HG03565 (cell line): Measurements from ENCODE around the gene PHETA2.

Experiments used
- ATAC-seq: cut with Tn5 transposase; IDR thresholded peaks from one replicate; pipeline ENCODE4 v1.9.1; 2021; ENCODE audit warnings: mild to moderate bottlenecking, moderate library complexity; ENCODE audit not compliant: unreplicated experiment

PHETA2 gene, protein sequence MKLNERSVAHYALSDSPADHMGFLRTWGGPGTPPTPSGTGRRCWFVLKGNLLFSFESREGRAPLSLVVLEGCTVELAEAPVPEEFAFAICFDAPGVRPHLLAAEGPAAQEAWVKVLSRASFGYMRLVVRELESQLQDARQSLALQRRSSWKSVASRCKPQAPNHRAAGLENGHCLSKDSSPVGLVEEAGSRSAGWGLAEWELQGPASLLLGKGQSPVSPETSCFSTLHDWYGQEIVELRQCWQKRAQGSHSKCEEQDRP

DNA sequence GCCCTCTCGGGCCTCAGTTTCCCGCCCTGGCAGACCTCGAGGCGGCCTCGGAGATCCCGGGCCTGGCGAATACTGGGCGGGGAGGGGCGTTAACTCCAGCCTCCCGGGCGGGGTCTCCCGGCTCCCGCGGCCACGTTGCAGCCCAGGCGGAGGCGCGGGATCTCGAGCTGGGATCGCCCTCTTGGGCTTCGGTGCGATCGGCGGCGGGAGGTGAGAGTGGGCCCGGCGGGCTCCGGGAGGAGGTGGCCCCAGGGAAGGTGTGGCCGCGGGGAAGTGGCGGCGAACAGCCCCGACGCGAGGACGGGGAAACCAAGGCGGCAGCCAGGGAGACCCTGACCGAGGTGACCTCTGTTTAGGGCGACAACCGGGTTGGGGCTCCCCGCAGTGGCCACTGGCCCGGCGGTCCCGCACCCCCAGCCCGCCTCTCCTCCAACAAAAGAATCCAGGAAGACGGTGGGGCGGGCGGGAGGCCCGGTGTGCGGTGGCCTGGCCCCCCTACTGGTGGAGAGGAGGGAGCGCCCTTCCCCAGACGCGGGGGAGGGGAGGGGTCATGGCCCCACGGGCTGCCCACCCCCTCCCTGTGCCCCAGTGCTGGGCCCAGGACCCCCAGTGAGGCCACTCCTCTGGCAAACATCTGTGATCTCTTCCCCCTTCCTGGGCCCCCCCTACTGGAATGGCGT lies at the start of gene PHETA2:
TSS of gene PHETA2 (plus strand) at position 117 of the 680 bp plus-strand sequence. CDS start 3,046 bp downstream, outside the sequence.
- ATAC-seq: no peak

DNA sequence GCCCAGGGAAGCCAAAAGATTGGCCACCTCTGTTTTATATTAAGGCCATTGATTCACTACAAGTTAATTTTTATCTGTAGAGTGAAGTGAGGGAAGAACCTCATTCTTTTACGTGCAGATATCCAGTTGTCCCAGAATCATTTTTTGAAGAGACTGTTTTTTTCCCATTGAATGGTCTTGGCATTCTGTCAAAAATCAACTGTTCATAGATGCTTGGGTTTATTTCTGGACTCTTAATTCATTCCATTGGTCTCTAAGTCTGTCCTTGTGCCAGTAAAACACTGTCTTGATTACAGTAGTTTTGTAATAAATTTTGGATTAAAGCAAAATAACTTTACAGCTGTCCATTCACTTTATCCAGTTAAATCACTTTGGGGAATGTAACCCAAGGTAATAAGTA lies 48.6 kb upstream of the PHETA2 start:
- ATAC-seq: no peak

DNA sequence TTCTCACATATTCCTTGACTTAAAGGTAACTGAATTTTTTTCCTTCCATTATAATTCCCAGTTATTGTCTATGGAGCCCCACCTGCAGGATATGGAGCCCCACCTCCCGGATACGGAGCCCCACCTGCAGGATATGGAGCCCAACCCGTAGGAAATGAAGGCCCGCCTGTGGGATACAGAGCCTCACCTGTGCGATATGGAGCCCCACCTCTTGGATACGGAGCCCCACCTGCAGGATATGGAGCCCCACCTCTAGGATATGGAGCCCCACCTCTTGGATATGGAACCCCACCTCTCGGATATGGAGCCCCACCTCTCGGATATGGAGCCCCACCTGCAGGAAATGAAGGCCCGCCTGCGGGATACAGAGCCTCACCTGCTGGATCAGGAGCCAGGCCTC lies 47.3 kb upstream of the PHETA2 start:
- ATAC-seq: no peak

DNA sequence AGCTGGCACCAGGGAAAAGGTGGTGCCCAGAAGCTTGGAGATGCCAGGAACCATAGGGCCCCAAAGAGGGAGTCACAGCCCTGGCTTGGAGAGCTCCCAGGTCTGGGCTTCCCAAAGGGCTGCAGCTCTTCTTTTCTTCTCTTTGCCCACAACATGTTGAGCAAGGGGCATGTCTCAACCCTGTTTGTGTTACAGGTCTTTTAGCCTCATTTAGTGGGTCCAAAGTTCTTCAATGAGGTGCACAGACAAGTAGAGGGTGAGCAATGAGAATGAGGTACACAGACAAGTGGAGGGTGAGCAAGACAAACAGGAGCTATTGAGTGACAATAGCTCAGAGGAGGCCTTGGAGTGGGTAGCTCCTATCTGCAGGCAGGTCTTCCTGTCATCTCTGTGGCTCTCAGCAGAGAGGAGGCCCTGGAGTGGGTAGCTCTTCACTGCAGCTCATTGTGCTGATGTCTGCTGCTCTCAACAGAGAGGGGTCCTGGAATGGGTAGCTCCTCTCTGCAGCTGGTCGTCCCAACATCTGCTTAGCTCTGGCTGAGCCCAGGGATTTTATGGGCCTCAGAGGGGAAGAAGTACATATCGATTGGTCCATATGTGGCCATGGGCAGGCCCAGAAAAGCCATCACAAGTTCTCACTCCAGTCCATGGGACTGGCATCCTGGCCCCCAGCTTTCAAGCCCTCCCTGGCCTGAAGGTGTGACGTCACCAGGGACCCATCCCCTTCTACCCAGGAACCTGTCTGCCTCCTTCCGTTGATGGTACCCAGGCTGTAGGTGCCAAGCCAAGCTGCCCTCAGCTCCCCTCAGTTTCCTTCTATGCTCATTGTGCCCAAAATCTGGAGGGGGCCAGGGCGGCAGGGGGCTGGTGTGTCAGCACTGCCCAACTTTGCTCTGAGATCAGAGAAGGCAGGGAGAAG lies 40.5 kb upstream of the PHETA2 start:
- no peak for ATAC-seq

DNA sequence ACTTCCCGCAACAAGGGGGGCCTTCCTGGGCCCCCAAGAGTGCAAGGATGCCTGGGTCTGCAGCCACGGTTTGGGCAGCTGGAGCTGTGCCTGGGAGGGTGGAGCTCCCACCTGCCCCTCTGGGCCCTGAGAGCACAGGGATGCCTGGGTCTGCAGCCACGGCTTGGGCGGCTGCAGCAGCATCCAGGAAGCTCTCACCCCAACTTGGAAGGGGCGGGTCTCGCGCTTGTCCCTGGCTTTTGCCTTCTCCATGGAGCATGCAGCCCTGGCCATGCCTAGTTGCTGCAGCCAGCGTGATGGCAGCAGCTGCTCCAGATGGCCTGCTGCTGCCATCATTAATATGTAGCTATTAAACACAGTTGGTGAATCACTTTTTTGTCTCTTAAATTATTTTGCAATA lies 38.8 kb upstream of the PHETA2 start:
- no peak for ATAC-seq

DNA sequence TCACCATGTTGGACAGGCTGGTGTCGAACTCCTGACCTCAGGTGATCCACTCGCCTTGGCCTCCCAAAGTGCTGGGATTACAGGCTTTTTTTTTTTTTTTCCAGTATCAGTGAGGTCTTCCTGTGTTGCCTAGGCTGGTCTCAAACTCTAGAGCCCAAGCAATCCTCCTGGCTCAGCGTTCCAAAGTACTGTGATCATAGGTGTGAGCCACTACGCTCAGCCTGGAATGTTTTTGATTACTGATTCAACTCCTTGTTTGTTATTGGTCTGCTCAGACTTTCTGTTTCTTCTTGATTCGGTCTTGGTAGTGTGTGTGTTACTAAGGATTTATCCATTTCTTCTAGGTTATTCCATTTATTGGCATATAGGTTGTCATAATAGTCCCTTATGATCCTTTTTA lies 34.8 kb upstream of the PHETA2 start:
- no peak for ATAC-seq

DNA sequence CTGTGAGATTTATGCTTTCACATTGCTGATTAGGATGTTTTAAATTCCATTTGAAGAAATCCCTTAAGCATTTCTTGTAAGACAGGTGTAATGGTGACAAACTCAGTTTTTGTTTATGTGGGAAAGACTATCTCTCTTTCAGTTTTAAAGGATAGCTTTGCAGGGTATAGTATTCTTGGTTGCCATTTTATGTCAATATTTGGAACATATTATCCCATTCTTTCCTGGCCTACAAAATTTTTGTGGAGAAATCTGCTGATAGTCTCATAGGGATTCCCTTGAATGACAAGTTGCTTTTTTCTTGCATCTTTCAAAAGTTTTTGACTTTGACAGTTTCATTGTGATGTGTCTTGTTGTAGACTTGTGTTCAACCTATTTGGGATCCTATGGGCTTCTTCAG lies 32.3 kb upstream of the PHETA2 start:
- no peak for ATAC-seq

DNA sequence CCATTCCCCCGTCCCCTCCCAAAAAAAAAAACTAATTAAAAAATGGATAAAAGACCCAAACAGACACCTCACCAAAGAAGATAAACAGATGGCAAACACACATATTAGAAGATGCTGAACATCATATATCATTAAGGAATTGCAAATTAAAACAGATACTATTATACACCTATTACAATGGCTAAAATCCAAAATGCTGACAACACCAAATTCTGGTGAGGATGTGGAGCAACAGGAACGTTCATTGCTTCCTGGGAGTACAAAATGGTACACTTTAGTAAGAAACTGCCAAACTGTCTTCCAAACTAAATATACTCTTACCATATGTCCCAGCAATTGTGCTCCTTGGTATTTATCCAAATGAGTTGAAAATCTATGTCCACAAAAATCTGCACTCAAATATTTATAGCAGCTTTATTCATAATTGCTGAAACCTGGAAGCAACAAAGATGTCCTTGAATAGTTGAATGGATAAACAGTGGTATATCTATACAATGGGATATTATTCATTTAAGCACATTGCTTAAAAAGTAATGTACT lies 23.3 kb upstream of the PHETA2 start:
- no peak for ATAC-seq

DNA sequence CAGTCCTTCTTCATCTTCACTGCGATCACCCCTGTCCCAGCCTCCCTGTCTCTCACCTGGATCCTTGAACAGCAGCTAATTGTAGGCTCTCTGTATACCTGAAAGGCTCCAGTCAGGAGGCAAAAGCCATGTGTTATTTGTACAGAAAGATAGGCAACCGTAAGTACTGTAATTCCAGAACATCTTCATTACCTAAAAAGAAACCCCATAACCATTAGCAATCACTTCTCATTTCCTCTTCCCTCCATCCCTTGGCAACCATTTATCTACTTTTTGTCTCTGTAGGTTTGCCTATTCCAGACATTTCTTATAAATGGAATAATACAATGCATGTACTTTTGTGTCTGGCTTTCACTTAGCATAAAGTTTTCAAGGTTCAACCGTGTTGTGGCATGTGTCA lies 21.3 kb upstream of the PHETA2 start:
- ATAC-seq: no peak

DNA sequence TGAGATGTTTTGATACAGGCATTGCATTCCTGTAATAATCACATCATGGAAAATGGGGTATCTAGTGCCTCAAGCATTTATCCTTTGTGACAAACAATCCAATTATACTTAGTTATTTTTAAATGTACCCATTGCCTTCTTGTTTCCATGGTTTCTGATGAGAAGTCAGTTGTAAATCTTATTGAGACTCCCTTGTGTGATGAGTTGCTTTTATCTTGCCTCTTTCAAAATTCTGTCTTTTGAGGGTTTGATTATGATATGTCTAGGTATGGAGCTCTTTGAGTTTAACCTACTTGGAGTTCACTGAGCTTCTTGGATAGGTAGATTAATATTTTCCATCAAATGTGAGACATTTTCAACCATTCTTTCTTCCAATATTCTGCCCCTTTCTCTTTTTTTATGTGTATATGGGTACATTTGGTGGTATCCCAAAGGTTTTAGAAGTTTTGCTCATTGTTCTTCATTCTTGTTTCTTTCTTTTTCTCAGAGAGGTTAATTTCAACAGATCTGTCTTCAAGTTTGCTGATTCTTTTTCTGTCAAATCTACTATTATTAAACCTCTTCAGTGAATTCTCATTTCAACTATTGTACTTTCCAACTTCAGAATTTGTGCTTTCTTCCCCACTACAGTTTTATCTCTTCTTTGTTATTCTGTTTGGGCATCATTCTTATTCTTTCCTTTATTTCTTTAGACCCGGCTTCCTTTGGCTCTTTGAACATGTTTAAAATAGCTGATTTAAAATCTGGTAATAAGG lies 17.1 kb upstream of the PHETA2 start:
- ATAC-seq: no peak

DNA sequence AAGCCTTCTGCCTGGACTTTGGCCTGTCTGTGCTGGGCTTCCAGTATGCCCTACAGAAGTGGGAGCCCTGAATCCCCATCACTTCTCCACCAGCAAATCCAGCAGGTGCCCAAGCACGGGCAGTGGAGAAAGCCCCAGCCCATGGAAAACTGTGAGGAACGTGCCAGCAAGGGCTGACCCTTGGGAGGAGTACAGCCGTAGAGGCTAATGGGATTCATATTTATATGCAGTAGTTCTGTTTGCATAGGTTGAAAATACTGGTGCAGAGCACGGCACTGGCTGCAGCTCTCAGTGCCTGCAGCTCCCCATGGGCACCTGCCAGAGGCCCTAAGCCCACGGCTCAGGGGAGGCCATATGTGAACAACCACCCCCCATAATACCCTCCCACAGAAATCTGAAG lies 13.6 kb upstream of the PHETA2 start:
- ATAC-seq: no peak

DNA sequence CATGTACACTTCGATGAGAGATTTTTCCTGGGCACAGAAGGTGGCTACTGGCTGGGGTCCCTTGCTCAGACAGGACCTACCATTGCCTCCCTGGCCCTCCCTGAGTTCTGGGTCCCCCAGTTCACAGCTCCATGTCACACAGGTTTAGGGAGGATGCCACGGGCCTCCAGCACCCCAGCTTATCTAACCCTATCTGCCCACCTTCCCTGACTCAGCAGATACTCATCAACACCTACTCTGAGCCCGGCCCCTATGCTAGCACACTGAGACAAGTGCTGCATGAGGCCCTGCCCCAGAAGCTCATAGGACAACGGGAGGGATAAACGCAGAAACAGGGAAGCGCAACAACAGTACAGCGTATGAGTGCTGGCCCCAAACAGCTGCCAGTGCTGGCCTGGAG lies 13.0 kb upstream of the PHETA2 start:
- no peak for ATAC-seq

DNA sequence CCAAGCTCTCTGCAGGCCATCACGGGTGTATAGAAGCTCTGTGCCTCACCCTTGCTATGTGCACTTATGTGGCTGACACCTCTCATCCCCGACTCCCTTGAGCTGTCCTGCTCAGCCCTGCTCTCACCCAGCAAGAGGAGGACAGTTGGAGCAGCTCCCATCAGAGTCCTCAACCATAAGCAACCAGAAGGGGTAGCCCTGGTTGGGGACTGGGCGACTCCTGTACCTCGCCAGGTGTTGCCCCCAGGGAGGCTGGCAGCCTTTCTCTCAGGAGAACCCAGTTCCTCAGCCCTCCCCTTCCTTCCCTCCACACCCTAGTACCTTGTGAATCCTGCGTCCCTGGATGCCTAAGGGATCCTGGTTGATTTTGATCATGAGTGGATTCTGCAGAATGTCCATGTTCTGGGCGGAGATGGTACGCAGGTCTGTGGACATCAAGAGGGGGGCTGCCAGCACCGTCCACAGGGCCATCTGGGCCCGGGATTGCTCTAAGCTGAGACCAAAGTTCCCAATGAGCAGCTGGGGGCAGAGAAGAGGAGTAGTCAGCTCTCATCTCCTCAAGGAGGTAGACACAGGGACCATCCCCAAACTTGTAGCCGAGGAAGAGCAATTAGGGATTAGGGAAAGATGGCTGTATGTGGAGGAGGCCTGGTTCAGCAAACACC lies 11.4 kb upstream of the PHETA2 start:
- ATAC-seq: no peak

DNA sequence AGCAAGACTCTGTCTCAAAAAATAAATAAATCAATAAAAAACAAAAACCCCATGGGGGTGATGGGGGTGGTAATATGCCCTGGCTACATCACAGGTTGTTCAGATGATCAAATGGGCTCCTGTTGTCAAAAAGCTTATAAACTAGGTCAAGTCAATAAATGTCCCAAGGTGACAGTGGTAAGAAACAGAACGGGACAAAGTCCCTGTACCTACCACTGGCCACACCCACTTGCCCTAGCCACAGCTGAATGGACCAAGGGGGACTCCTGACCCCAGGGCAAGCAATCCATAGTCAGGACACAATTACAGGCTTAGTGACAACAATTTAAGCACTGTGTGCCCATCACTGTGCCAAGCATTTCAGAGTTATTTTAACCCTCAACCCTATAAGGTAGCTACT lies 9.4 kb upstream of the PHETA2 start:
- ATAC-seq: no peak

DNA sequence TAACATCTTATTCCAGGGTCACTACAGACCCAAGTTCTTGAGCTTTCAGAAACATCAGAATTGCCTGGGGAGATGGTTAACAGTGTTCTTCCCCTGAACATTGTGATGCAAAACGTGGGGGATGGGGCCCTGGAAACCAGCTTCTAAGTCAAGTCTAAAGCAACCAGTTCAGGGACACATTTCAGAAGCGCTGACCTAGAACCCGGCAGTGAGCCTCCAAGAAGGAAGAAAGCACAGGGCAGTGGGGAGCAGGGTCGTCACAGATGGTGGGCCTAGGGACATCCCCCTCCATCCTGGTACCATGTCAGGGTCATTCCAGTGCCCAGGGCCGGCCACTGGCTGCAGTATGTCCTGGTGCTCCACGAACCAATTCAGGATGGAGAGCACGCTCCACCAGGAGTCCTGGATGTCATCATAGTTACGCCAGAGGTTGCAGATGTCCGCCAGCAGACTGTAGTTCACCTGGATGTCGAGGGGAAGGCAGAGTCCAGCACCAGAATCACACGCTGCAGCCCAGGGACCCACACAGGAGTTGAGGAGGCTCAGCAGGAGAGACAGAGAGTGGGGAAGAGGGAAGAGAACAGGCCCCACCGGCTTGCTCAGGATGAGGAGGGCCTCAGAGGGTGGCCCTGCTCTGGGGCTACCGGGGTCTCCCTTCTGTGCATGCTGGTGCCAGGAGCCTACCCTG lies 8.5 kb upstream of the PHETA2 start:
- no peak for ATAC-seq

DNA sequence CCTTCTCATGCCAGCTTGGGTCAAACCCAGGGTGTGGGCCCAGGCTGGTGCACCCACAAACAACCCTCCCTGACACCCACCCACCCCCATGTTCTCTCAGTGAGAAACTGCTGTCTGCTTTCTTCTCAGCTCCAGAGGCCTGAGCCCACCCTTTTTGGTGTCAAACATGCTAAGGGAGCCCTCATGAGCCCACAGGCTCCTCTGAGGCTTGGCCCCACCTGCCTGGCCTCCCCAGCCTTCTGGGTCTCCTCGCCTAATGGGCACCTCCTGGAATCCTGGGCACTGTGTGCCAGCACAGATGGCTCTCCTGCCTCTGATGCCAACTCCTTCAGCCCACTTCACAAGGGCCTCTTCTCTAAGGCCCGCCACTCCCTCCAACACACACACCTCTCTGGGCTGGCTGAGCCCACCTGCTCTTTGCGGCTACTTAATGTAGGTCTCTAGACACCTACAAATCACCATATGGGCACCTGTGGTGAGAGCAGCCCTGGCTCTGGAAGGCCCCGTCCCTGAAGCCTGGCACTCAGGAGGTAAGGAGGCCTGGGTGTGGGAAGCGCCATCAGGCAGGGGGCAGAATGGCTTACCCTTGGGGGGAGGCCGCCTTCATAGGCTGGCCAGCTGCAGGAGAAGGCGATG lies 7.8 kb upstream of the PHETA2 start:
- no peak for ATAC-seq

DNA sequence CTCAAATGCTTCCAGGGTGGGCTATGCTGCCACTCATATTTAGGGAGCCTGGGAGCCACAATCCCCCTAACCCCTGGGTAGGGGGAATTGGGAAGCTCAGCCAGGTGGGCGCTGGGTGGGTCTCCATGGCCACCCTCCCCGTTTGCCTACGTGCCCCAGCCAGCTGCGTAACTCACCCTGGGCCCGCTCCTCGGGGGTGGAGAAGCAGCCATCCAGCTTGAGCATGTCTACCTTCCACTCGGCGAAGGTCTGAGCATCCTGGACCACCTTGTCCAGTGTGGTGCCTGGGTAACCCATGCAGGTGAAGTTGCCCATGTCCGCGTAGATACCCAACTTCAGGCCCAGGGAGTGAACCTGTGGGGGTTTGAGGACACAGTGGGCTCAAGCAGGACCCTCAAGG lies 7.1 kb upstream of the PHETA2 start:
- no peak for ATAC-seq

DNA sequence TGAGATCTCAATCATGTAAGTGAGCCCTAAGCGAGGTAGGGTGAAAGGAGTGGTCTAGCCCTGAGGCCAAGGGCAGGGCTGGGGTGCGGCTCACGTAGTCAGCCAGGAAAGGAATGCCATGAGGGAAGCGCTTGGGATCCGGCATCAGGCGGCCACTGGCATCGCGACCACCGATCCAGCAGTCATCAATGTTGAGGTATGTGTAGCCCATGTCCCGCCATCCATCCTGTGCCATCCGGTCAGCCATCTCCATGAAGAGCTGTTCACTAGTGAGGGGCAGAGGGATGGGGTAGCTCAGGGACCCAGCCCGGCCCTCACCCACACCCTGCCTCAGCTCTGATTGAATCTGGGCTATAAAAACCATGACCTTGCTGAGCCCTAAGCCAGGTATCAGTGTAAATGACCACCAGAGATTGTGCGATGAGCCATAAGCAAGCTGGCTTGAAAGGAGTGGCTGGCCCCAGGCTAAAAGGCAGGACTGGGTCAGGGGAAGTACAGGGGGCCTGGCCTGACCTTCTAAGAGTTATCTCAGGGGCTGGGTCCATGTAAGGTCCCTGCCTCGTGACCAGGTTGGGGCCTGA lies 6.3 kb upstream of the PHETA2 start:
- no peak for ATAC-seq

DNA sequence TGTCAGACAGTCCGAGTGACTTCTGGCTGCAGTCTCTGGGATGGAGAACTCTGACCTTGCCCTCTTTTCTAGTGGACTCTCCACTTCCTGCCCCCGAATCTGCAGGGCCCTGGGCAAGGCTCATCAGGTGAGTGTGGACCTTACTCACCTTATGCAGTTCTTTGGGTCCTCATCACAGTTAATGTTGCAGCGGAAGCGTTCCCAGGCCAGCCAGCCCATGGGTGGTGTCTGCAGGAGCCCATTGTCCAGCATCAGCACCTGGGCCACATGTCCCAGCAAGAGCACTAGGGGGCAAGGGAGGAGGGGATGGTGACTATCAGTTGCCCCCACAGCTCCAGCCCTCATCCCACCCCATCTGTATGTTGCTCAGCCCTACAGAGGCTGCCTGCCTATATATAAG lies 5.8 kb upstream of the PHETA2 start:
- no peak for ATAC-seq
